Measurements from ENCODE around the gene TREML4. TPM values are rescaled to one million over a fixed set of nuclear protein-coding genes. Genes with fewer than 3 reads are reported as not detected.
A peak's percentile ranks its signal among the peaks of the same experiment; 100 is the strongest.

Gene TREML4
- total RNA-seq, 1 donor from 2014 or later = not detected

DNA sequence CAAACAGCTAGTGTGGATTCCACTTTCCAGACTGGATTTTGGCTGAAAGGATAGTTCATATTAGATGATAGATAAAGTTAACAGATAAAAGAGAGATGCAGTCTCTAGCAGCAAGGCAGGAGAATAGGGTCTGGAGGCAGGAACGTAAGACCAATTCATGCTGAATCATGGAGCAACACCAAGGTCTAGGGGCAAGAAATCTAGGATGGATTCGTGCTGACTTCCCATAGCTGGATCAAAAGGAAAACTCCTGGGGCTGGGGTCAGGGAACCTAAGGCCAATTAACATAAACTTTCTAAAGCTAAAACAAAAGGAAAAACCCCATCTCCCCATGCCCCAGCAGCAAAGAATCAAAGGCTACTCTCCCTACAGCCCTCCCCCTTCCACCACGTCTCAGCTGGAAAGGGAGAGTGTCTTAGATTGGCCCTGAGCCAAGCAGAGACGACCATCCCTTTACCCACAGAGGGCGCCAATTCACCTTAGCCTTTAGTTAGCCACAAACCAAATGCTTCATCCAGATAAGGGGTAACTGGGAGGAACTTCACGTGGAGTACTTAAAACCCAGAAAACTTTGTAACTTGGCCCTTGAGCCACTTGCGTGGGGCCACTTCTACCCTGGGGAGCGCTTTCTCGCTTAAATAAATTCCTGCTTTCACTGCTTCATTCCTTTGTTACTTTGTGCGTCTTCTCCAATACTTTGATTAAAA is 50.7 kb downstream of the TREML4 start:
- no peak for FAIRE-seq
- peaks cover 7% of the 10 kb centered on the region for H3K9me3 Mint-ChIP-seq (ENCODE audit: unreplicated experiment)

DNA sequence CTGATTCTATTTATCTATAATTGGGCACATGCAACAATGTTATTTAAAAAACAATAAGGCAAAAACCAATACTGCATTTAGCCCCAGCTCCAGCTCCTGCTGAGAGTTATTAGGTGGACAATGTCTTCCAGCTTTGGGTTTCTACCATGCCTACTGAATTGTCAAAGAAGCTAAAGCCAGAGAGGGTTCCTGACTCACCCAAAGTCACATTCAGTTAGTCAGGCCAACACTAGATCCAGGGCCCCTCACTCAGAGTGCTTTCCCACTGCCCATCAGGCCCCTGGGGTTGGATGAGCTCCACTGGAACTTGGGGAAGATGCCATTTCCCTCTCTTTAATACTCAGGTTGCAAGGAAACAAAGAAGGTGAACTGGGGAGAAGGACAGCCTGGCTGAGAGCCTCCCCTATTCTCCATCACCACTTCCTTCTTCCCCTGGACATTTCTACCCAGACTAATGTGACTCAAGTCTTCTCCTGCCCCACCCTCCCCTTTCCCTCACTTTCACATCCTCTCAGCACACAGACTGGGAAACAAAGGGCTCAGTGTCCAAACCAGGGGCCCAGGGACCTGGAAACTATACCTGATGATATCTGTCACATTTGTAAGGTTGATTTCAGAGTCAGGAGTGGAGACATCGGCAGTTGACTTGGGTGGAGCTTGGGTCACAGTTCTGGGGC is 52.4 kb downstream of the TREML4 start:
- no peak overlapping the region for H3K4me3 Mint-ChIP-seq (ENCODE audit: unreplicated experiment)
- Histone ChIP-seq H3K4me3 (ENCODE audit: insufficient read depth, low read depth, low read length) (no peak overlapping the region), H3K9me3 (ENCODE audit: insufficient read depth, low read depth, low read length) (no peaks in the 10 kb centered on the region), H3K4me1 (ENCODE audit: insufficient read depth, low read length) (no peaks in the 10 kb centered on the region), H2AFZ (ENCODE audit: low read depth, low read length) (no peak overlapping the region), H3K79me2 (ENCODE audit: insufficient read depth, low read length) (no peaks in the 10 kb centered on the region), H3K36me3 (ENCODE audit: insufficient read depth, low read length) (no peaks in the 10 kb centered on the region), H3K27ac (ENCODE audit: low read depth, low read length) (no peak overlapping the region), H3K9ac (ENCODE audit: low read length) (no peak overlapping the region), H3K4me2 (ENCODE audit: low read length) (no peak overlapping the region), H4K20me1 (ENCODE audit: insufficient read depth, low read length) (no peaks in the 10 kb centered on the region), H3K27me3 (ENCODE audit: insufficient read depth, low read length) (peaks cover 2% of the 10 kb centered on the region)
- FAIRE-seq (no peak), DNase-seq (ENCODE audit: low read depth) (no peak)
- H3K36me3 Mint-ChIP-seq (ENCODE audit: low read depth, unreplicated experiment) = no peaks in the 10 kb centered on the region
- no peak overlapping the region for H3K27ac Mint-ChIP-seq (ENCODE audit: unreplicated experiment)
- TF ChIP-seq EZH2 (IDR thresholded peaks at IDR 0.05; ENCODE audit: insufficient read depth, low read length) = no peak
- TF ChIP-seq, protein P1, sequence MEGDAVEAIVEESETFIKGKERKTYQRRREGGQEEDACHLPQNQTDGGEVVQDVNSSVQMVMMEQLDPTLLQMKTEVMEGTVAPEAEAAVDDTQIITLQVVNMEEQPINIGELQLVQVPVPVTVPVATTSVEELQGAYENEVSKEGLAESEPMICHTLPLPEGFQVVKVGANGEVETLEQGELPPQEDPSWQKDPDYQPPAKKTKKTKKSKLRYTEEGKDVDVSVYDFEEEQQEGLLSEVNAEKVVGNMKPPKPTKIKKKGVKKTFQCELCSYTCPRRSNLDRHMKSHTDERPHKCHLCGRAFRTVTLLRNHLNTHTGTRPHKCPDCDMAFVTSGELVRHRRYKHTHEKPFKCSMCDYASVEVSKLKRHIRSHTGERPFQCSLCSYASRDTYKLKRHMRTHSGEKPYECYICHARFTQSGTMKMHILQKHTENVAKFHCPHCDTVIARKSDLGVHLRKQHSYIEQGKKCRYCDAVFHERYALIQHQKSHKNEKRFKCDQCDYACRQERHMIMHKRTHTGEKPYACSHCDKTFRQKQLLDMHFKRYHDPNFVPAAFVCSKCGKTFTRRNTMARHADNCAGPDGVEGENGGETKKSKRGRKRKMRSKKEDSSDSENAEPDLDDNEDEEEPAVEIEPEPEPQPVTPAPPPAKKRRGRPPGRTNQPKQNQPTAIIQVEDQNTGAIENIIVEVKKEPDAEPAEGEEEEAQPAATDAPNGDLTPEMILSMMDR (IDR thresholded peaks at IDR 0.05; ENCODE audit: insufficient read depth, low read depth, low read length) = no peak
- H3K4me1 Mint-ChIP-seq (ENCODE audit: low read depth, unreplicated experiment) = peaks cover 13% of the 10 kb centered on the region
- peaks cover 27% of the 10 kb centered on the region for H3K27me3 Mint-ChIP-seq (ENCODE audit: low read depth, unreplicated experiment)
- peaks cover 9% of the 10 kb centered on the region for H3K9me3 Mint-ChIP-seq (ENCODE audit: unreplicated experiment)

More for the DNA sequence above, 50.7 kb downstream of the TREML4 start:
- peak; percentile 10 for DNase-seq (ENCODE audit: low read depth)
- H3K4me3 Mint-ChIP-seq (ENCODE audit: unreplicated experiment) = no peak overlapping the region
- Histone ChIP-seq H3K9me3 (ENCODE audit: insufficient read depth, low read depth, low read length) (no peaks in the 10 kb centered on the region), H4K20me1 (ENCODE audit: insufficient read depth, low read length) (no peaks in the 10 kb centered on the region), H3K4me1 (ENCODE audit: insufficient read depth, low read length) (no peaks in the 10 kb centered on the region), H3K27me3 (ENCODE audit: insufficient read depth, low read length) (no peaks in the 10 kb centered on the region), H3K79me2 (ENCODE audit: insufficient read depth, low read length) (no peaks in the 10 kb centered on the region), H3K36me3 (ENCODE audit: insufficient read depth, low read length) (no peaks in the 10 kb centered on the region), H3K4me3 (ENCODE audit: insufficient read depth, low read depth, low read length) (no peak overlapping the region), H3K4me2 (ENCODE audit: low read length) (no peak overlapping the region), H3K9ac (ENCODE audit: low read length) (no peak overlapping the region), H3K27ac (ENCODE audit: low read depth, low read length) (no peak overlapping the region), H2AFZ (ENCODE audit: low read depth, low read length) (no peak overlapping the region)
- peaks cover 43% of the 10 kb centered on the region for H3K27me3 Mint-ChIP-seq (ENCODE audit: low read depth, unreplicated experiment)
- H3K36me3 Mint-ChIP-seq (ENCODE audit: low read depth, unreplicated experiment) = no peaks in the 10 kb centered on the region
- peaks cover 8% of the 10 kb centered on the region for H3K4me1 Mint-ChIP-seq (ENCODE audit: low read depth, unreplicated experiment)
- no peak for TF ChIP-seq EZH2 (IDR thresholded peaks at IDR 0.05; ENCODE audit: insufficient read depth, low read length)
- TF ChIP-seq, protein P1 (IDR thresholded peaks at IDR 0.05; ENCODE audit: insufficient read depth, low read depth, low read length) = peak; percentile 39
- no peak overlapping the region for H3K27ac Mint-ChIP-seq (ENCODE audit: unreplicated experiment)

DNA sequence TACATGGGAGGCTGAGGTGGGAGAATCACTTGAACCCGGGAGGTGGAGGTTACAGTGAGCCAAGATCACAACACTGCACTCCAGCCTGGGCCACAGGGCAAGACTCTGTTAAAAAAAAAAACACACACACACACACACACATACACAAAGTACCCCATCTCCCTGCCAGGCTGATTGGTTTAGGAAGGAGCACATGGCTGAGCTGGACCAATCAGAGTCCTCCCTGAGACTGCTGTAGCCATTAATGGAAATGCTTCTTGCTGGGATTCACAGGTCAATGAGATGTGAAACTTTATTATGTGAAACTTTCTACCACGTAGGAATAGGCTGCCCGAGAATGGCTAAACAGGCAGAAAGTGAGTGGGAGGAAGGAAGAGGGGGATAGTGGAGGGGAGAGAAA is 55.5 kb downstream of the TREML4 start:
- TF ChIP-seq, protein P1 (IDR thresholded peaks at IDR 0.05; ENCODE audit: insufficient read depth, low read depth, low read length) = no peak
- peaks cover 15% of the 10 kb centered on the region for H3K4me1 Mint-ChIP-seq (ENCODE audit: low read depth, unreplicated experiment)
- no peak overlapping the region for H3K4me3 Mint-ChIP-seq (ENCODE audit: unreplicated experiment)
- no peak overlapping the region for H3K27ac Mint-ChIP-seq (ENCODE audit: unreplicated experiment)
- no peaks in the 10 kb centered on the region for H3K36me3 ChIP-seq (ENCODE audit: insufficient read depth, low read length)
- no peak overlapping the region for H3K27ac ChIP-seq (ENCODE audit: low read depth, low read length)
- no peak overlapping the region for H2AFZ ChIP-seq (ENCODE audit: low read depth, low read length)
- H3K79me2 ChIP-seq (ENCODE audit: insufficient read depth, low read length) = no peaks in the 10 kb centered on the region
- no peak for DNase-seq (ENCODE audit: low read depth)
- no peaks in the 10 kb centered on the region for H3K9me3 ChIP-seq (ENCODE audit: insufficient read depth, low read depth, low read length)
- H3K9ac ChIP-seq (ENCODE audit: low read length) = no peak overlapping the region
- H3K27me3 Mint-ChIP-seq (ENCODE audit: low read depth, unreplicated experiment) = peaks cover 14% of the 10 kb centered on the region
- no peak overlapping the region for H3K4me2 ChIP-seq (ENCODE audit: low read length)
- FAIRE-seq = no peak
- no peak overlapping the region for H3K4me3 ChIP-seq (ENCODE audit: insufficient read depth, low read depth, low read length)
- H3K9me3 Mint-ChIP-seq (ENCODE audit: unreplicated experiment) = peaks cover 9% of the 10 kb centered on the region
- H3K36me3 Mint-ChIP-seq (ENCODE audit: low read depth, unreplicated experiment) = no peaks in the 10 kb centered on the region
- H4K20me1 ChIP-seq (ENCODE audit: insufficient read depth, low read length) = no peaks in the 10 kb centered on the region
- H3K4me1 ChIP-seq (ENCODE audit: insufficient read depth, low read length) = no peaks in the 10 kb centered on the region
- peaks cover 4% of the 10 kb centered on the region for H3K27me3 ChIP-seq (ENCODE audit: insufficient read depth, low read length)
